Limb (tissue), 2 donors: ENCODE results near the gene TRAF3.

ENCODE experiments used
- DNase-seq, 2 donors: peaks; one replicate each; pipeline ENCODE4 v3.0.0-alpha.2; 2016; ENCODE audit errors: extremely low spot score in 2 of 2

Gene TRAF3

DNA sequence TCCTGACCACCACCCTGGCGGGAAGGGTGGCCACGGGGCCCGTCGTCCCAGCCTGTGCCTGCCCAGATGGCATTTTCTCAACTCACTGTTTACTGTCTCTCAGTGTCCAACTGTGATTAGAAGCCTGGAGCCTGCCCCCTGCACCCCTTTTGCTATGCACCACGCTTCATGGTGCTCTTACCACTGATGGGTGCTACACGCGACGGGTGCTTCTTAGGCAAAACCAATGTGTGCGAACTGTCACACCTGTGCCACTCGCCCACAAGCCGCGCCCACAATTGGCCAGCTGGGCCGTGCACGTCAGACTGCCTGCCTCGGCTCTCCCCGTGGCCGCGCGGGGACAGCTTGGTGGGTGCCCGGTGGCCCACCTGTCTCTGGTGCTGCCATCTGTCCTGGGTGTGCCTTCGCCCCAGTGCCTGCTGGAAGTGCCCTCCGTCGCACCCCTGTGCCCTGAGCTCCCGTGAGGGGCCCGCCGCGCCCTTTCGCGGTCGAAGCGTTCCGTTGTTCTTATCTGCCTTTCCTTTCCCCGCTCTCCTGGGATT, 130.1 kb downstream of the TRAF3 start:
- DNase-seq = no peak

DNA sequence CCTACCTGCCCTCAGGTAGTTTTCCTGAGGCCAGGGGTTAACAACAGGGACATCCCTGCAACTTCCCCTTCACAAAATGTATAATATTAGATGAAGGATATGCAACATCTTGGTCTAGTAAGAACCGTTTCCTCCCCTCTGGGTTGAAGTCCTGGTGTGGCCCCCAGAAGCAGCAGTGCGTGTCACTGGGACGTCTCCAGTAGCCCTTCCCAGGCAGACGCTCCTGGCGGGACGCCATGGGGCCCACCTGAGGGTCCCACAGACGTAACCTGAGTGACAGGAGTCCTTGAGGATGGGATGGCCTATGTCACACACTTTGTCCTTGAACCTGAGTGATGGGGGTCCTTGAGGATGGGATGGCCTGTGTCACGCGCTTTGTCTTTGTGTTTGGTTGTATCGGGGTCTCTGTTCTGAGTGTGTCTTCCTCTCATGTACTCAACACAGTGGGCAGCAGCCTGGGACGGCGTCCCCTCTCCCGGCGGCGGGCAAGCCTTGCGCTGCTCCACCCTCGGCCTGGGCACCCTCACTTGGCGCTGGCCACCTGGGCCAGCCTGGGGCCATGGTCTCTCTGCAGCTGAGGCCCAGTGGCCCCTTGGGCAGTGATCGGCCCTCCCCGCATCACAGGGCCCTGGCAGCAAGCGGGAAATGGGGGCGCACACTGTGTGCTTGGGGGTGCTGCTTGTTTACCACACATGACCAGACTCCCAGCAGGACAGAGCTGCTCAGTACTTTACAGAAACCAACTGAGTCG, 130.9 kb downstream of the TRAF3 start:
- DNase-seq = no peak

DNA sequence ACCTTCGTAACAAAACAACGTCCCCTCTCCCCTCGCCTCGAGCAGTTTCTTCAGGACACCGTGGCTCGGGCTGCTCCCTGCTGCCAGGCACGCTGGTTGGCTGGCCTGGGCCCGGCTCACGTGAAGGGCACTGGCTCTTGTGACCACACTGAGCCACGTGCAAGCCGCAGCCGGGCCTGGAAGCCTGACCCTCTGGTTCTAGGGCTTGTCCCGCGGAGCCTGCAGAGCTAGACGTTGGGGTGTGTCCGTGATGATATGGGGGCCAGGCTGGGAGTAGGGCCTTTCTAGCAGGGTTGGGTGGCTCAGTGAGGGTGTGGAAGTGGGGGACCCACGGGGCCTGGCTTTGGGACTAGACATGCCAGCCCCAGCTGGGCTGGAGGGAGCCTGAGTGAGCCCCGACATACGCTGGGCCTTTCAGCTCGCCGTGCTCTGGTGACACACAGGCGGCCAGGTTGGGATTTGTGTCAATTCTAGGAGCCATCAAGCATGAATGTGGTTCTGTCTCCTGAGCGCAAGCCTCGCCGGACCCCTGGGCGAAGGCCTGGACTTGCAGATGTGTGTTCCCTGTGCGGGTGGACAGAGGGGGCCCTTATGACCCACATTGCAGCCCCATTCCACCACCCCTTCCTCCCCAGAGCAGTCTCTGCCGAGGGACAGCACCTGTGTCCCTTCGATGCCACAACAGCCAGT, 131.7 kb downstream of the TRAF3 start:
- no peak for DNase-seq

DNA sequence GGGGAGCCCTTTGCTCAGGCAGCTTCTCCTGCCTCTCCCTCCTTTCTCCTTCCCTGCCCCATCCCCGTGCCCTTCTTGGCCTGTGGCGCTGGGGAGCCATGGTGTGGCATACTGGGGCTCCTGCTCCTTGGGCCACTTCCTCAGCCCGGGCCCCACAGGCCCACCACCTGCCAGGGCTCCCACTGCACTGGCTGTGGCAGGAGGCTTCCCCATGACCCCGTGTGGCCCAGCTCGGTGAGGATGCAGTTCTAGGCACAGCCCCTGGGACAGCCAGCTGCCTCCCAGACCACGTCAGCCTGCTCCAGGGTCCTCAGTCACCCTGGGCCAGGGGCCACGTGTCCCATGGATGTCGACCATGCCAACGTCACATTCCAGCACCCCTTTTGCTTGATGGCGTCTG, 132.2 kb downstream of the TRAF3 start:
- no peak for DNase-seq

DNA sequence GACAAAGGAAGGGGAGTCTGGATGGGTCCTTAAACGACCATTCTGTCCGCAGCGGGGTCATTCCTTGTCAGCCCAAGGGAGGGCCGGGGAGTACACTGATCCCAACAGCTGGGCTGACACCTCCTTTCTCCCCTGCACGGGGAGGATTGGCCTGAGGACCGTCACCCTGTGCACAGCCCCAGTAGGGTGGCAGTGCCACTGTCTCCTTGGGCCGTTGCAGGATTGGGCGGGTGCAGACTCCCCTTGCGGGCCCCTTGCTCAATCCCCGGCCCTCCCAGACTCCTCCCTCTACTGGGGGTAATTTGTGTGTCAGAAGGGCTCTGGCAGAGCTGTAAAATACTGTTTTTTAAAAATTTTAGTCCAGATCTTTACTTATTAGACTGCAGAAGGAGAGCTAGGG, 132.7 kb downstream of the TRAF3 start:
- DNase-seq = no peak

DNA sequence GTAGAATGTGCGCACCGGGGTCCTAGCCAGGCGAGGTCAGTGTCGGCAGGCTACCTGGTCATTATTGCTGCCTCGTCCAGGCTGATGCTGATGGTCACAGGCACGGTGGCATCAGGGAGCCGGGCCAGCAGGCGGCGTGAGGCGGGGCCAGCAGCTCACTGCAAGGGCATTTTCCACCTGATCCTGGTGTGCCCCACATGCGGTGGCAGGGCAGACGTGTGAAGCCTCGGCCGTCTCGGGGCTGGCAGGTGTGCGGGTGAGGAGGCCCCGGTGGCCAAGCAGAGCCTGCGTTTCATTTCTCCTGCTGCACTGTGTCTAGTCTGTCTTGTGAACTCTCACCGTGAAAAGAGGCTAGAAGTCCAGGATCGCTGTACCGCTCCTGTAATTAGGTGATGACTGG, 133.2 kb downstream of the TRAF3 start:
- no peak for DNase-seq

DNA sequence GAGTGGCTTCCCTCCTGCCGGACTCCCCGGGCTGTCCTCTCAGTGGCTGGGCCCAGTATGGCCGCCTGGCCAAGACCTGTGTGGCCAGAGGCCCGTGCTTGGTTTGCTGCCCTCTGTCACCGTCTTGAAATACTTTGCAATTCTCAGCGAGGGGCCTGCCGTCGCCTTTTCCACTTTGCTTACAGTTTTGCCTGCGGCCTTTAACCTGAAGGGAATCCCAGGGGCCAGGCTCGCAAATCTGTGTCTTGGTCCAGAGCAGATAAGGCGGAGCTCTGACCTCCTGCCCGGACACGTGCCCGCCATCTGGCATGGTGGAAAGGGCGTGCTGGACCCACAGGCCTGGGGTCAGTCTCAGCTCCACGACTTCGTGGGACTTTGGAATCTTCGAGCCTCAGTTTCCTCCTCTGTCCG, 134.3 kb downstream of the TRAF3 start:
- DNase-seq = no peak

DNA sequence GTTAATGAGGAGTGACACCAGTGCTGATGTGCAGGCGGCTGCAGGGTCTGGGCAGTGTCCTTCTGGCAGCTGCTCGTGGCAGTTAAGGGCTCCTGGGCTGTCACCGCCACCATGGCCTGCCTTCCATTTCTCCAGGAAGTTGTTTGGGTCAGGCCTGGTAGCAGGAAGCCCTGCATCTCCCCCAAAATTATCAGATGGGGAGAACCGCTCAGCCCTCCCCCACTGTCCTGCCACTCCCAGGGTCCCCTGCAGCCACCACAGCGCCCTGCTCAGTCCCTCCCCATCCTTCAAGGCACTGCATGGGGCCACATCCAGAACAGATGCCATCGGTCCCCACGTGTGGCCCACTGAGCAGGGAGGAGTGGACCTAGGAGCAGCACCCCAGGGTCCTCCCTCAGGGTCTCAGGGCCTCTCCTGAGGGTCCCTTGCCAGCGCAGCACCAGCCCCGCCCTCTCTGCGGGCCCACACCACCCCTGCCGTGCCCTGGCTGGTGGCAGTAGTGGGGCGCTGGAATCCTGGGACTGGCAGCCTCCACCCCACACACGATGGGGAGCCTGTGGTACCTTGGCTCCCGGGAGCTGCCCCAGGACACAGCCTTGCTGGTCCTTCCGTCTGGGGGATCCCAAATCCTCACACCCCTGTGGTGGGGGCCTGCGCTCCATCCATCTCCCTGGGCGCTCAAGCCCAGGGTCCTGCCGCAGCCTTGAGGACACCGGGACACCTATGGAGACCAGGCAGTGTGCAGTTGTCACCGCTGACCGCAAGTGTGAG, 134.9 kb downstream of the TRAF3 start:
- DNase-seq = no peak

DNA sequence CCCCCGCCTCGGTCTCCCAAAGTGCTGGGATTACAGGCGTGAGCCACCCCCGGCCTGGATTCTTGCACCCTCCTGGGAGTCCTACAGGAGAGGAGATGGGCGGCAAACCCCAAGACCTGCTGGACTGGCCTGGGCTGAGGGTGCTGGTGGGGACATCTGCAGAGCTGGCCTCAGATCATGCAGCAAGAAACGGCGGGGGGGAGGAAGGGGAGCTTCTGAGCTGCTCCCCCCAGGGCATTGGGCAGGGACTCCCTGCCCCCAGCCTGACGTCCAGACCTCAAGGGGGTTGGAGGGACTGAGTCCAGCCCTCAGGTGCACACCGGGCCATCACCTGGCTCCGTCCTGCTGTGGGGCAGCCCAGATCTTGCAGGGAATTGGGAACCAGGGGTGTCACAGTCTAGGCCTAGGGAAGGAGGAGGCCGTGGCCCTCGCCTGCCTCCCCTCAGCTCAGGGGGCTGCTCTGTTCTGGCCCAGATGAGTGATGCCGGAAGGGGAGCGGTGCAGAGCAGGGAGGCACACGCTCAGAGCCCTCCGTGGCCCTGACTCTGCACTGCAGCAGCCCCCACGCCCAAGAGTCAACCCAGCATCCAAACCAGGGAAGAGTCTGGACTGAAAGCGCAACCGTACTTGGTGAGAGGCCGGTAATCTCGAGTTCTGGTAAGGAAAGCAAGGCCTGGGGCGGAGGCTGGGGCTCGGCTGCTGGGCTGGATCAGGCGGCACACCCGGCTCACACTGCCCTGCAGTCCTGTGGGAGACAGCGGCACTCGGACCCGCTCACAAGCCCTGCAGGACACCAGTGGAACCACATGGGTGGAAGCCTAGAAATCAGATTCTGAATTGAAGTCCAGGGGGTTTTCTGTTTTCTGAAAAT, 136.3 kb downstream of the TRAF3 start:
- no peak for DNase-seq

DNA sequence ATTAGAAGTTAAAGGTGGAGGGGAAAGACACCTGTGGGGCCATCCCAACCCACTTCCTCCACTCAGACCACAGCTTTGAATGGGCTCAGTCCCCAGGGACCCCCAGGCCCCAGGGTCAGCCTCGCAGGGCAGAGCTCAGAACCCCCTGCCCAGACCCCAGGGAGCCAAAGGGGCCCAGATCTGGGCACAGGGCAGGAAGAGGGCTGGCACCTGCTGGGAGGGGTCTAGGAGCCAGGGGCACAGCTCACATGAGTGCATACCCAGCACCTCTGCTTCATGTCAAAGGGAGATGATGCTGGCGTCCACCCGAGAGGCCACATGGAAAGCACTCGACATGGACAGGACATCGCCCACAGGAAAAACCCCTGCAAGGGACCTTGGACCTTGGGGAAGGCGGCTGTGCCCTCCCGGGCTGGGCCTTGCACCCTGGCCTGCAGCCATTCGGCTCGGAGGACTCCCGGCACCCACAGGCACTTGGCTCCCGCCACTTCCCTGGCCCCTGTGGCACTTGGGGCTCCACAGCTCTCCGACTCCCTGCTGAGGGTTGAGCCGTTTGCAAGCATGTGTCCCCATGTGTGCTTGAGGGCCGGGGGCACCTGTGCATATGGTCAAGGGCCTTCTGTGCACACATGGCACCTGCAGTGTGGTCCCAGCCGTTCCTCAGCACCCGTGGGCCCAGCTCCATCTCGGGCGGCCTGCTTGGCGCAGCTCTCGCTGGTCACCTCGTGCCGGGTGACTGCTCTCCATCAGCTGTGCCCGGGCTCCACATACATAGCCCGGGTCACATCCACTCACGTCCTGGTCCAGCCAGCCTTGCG, 137.4 kb downstream of the TRAF3 start:
- DNase-seq = no peak

DNA sequence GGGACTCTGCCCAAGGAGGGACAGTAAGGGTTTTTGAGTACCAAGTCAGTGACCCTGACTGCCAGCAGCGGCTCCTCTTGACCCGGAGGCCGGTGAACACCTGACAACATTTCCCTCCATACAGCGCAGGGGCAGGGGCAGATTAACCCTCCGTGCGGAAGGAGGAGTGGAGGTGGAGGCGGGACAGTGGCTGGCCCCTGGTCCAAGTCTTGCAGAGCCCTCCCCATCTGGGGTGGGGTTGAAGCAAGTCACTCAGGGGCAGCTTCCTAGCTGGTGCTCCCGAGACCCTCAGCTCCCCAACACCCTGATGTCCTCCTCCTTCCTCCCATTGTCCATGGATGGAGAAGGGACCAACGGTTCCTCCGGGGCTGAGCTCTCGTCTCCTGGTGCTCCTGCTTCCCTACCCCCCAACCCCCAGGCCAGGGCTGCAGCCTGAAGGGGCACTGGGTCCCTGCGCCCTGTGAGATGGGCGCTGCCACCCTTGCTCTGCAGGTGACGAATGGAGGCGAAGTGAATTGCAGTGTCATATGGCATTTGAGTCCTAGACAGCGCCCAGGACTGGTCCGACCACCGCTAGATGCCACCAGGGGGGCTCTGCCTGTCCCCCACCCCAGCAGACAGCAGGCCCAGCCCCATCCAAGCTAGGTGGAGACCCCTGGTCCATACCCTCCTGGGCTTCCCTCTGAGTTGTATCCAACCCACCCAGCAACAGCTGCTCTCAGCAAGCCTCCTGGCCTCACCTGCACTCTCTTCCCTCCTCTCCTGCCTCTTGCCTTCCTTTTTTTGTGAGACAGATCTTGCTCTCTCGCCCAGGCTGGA, 138.3 kb downstream of the TRAF3 start:
- no peak for DNase-seq

DNA sequence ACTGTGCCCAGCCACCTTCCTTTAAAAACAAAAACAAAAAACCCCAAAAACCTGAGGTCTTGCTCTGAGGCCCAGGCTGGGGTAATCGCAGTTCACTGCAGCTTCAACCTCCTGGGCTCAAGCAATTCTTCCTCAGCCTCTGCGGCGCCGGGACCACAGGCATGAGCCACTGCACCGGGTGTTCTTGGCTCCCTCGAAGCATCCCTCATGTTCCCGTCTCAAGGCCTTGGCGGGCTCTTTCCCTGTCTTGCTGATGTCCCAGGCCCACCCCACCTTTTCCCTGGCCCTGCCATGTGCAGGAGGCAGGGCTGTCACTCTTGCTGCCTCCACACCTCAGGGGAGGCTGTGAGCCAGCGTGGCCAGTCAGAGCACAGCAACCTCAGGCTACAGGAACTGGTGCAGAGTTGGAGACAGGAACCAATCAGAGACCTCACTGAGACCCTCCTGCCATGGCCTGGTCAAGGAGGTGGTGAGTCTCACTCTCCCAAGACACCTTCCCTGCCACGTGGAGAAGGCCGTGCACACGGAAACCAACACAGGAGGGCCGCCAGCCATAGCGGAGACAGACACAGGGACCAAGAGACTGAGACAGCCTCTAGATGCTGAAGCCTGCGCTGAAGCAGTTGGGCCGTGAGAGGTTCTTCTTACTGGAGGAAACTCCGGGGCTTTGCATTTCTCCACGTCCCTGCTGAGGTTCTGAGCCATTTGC, 139.3 kb downstream of the TRAF3 start:
- no peak for DNase-seq

DNA sequence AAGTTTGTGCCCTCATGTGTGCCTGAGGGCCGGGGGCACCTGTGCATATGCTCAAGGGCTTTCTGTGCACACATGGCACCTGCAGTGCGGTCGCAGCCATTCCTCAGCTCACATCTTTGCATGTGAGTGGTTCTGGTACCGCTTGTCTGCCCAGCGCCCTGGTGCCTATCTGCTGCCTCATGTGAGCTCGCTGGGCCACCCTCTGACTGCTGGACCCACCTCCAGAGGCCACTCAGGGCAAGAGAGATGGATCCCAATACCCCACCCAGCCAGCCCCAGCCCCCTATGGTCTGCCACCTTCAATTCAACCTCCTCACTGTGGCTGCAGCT, 139.8 kb downstream of the TRAF3 start:
- DNase-seq = no peak

DNA sequence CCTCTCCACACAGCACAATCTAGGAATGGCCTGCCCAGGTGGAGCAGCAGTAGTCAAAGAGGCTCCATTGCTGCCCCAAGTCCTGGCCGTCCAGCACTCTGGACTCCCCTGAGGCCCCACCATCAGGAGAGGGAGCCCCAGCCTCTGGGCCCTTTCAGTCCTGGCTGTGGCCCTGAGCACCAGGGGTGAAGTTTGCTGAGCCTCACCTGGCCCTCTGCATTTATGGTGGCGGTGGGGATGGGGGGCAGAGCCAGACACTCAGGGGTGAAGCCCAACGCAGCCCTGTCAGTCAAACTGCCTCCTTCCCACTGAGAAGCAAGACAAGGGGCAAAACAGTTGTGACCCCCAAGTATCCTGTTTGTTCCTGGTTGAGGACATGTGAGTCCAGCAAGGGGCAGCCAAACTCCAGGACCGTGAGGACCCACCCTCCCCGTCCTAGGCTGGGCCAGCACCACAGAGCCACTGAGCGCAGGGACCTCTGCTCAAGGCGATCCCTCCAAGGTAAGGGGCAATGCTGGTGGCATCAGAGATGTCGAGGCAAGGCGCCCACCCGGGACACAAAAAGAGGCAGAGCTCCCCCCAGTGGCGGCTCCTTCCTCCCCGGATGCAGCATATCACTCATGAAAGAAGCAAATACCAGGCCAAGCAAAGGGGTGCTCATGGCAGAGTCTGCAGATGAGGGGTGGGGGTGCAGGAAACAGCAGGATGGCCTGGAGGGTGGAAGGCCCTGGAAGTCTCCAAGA, 140.4 kb downstream of the TRAF3 start:
- DNase-seq = peak in 1 of 2 donors; percentile 71

DNA sequence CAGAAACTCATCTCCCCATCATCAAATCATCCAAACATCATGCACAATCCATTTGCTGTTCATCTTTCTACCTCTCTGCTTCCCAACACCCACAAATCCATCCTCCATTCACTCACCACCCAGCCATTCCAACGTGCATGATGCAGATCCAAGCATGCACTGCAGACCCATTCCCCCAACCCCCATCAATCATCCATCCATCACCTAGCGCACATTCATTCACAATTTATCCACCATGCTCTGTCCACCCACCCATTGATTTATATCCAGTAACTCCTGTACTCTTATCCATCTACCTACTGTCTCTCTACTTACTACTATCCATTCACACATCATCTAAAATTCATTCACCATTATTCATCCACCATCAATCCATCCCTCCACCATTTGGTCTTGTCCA, 141.2 kb downstream of the TRAF3 start:
- DNase-seq = no peak

DNA sequence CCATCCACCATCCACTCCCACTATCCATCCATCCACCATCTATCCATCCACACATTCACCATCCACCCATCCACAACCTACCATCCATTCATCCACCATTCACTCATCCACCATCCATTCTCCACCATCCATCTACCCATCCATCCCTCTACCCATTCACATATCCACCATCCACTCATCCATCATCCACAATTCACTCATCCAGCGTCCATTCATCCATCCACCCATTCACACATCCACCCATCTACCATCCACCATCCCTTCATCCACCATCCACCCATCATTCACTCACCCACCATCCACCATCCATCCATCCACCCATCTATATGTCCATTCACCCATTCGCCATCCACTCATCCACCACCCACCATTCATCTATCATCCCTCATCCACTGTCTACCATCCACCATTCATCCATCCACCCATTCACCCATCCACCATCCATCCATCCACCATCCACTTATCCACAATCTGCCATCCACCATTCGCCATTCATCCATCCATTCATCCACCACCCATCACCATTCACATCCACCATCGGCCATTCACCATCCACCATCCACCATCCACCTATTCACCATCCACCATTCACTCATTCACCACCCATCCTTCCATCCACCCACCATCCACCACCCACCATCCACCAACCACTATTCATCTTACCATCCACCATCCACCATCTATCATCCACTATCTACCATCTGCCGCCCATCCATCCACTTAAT, 143.2 kb downstream of the TRAF3 start:
- DNase-seq = no peak

DNA sequence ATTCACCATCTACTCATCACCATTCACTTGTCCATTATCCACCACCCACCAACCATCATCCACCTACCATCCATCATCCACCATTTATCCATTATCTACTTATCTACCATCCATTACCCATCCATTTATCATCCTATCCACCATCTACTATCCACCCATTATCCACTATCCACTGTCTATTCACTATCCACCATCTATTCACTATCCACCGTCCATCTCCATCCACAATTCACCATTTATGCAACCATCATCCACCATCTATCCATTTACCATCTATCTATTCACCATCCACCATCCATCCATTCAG, 143.7 kb downstream of the TRAF3 start:
- DNase-seq = no peak
